GM23338 (cell line): ENCODE data around the gene CLIC3.

Source experiments
- CREB1 ChIP-seq: fragments of 250-450 bp; sonication (Bioruptor Pico); IDR thresholded peaks from 2 replicates; pipeline ENCODE4 v1.5.0; 2020; ENCODE audit warnings: low read depth, mild to moderate bottlenecking, moderate library complexity
- CTCF ChIP-seq, 2 experiments: fragments of 200-600 bp in 1 of 2; sonication (generic) in 1 of 2; conservative IDR thresholded peaks; 2 replicates each; pipeline versions ENCODE4 v1.5.1 to v1.6.1; 2016 to 2017; ENCODE audit warnings: antibody characterized with exemption in 2 of 2, low read depth in 2 of 2, mild to moderate bottlenecking in 2 of 2, moderate library complexity in 1 of 2
- ETS1 ChIP-seq: IDR thresholded peaks from 2 replicates; pipeline ENCODE4 v1.6.1; 2016; ENCODE audit warnings: antibody characterized with exemption
- EZH2 ChIP-seq: fragments of 200-600 bp; sonication (generic); IDR thresholded peaks from one replicate; pipeline ENCODE4 v1.8.0; 2017; ENCODE audit warnings: antibody characterized with exemption, mild to moderate bottlenecking, low read depth; ENCODE audit not compliant: unreplicated experiment
- EZH2phosphoT487 ChIP-seq: fragments of 200-600 bp; sonication (generic); IDR thresholded peaks from one replicate; pipeline ENCODE4 v1.8.1; 2018; ENCODE audit warnings: antibody characterized with exemption; ENCODE audit not compliant: unreplicated experiment
- JUNB ChIP-seq: IDR thresholded peaks from one replicate; pipeline ENCODE4 v1.6.1; 2016; ENCODE audit warnings: antibody characterized with exemption; ENCODE audit not compliant: unreplicated experiment
- POLR2AphosphoS5 ChIP-seq: IDR thresholded peaks from 2 replicates; pipeline ENCODE4 v1.6.1; 2016; ENCODE audit warnings: antibody characterized with exemption, low read depth
- REST ChIP-seq: IDR thresholded peaks from one replicate; pipeline ENCODE4 v1.6.1; 2018; ENCODE audit warnings: antibody characterized with exemption; ENCODE audit not compliant: unreplicated experiment
- ZNF114 ChIP-seq: fragments of 250-450 bp; sonication (Bioruptor Pico); IDR thresholded peaks from 2 replicates; pipeline ENCODE4 v1.5.0; 2020; ENCODE audit warnings: mild to moderate bottlenecking, moderate library complexity

- no peak for TF ChIP-seq CTCF (conservative IDR thresholded peaks at IDR 0.05; ENCODE audit: low read depth in 2 of 2)
- no peak for TF ChIP-seq REST
- no peak for TF ChIP-seq JUNB
- TF ChIP-seq EZH2phosphoT487: no peak
- TF ChIP-seq EZH2: no peak
- no peak for TF ChIP-seq POLR2AphosphoS5
- TF ChIP-seq ZNF114 (CRISPR knock-in tag): no peak
- TF ChIP-seq CREB1: no peak
- TF ChIP-seq ETS1: no peak
Measured at GRCh38 chr9:136981588-136982231, 14.7 kb downstream of the CLIC3 start.
